ENCODE data around the gene AHI1. TPM values are rescaled to one million over a fixed set of nuclear protein-coding genes. Genes with fewer than 3 reads are reported as not detected.

Gene AHI1
- total RNA-seq, 1 experiment from 2014 or later, result 22.8 TPM

DNA sequence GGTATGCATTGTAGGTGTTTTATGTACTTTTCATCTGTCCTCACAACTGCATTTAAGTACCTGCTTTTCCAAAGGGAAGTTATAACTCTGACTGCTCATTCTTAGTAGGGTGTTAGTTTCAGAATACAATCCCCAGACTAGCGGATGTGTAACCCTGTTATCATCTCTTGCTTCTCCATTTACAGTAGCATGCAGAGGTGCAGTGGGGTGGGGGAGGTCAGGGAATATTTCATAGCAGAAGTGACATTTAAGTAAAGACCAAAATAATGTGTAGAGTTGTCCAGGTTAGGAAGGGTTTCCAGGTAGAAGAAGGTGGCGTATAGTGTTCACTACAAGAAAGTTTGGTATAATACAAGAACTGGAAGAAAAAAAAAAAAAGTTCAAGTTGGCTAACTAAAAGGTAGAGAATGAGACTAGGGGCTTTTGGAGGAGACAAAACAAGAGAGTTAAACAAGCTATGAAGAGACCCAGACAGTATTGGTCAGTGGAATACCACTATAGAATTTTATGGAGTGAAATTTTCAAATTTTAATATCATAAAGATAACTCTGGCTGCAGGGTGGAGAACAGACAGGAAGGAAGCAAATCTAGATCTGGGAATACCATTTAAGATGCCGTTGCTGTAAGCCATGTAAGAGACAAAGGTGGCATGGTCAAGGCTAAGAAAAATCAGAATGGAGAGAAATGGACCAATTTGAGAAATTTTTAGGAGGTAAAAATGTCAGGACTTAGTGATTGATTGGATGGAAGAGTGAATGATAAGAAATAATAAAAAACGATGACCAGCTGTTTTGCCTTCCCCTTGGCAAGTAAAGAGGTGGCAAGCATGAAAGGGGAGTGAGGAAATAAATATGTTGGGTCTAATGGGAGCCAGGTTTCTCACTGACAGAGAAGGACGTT, 2.2 kb upstream of the AHI1 start:
- no peak overlapping the region for H3K4me3 ChIP-seq (ENCODE audit: low read depth, low read length, poor library complexity, severe bottlenecking)
- no peak overlapping the region for H3K27ac ChIP-seq (ENCODE audit: low read depth, low read length, poor library complexity, severe bottlenecking)
- no peak for DNase-seq (ENCODE audit: low spot score)
- intact Hi-C loops (cut with micrococcal nuclease; ENCODE audit: unreplicated experiment), result no loop called here
- CTCF ChIA-PET, result no interaction called here
- no TSS peak for BruUV-seq (replicated peaks)
- POLR2A ChIA-PET (ENCODE audit: low non-redundant PET), result interaction anchor here (0.6 kb wide), 1 partner anchor 320 kb away, joined by 4 read pairs; no protein-coding TSS in a partner anchor
- no peaks in the 10 kb centered on the region for H3K27me3 ChIP-seq (replicated peaks; ENCODE audit: insufficient read depth, low read depth, low read length, poor library complexity)
- H3K9me3 ChIP-seq (ENCODE audit: low read depth, low read length, poor library complexity, severe bottlenecking), result no peaks in the 10 kb centered on the region
- no peak for TF ChIP-seq EZH2 (IDR thresholded peaks at IDR 0.05; ENCODE audit: borderline replicate concordance, low read depth, low read length, poor library complexity, severe bottlenecking)
- TF ChIP-seq, protein P1, sequence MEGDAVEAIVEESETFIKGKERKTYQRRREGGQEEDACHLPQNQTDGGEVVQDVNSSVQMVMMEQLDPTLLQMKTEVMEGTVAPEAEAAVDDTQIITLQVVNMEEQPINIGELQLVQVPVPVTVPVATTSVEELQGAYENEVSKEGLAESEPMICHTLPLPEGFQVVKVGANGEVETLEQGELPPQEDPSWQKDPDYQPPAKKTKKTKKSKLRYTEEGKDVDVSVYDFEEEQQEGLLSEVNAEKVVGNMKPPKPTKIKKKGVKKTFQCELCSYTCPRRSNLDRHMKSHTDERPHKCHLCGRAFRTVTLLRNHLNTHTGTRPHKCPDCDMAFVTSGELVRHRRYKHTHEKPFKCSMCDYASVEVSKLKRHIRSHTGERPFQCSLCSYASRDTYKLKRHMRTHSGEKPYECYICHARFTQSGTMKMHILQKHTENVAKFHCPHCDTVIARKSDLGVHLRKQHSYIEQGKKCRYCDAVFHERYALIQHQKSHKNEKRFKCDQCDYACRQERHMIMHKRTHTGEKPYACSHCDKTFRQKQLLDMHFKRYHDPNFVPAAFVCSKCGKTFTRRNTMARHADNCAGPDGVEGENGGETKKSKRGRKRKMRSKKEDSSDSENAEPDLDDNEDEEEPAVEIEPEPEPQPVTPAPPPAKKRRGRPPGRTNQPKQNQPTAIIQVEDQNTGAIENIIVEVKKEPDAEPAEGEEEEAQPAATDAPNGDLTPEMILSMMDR (conservative IDR thresholded peaks at IDR 0.05; ENCODE audit: low read depth, low read length), result no peak
- H3K36me3 ChIP-seq (ENCODE audit: insufficient read depth, low read length, poor library complexity, severe bottlenecking), result no peaks in the 10 kb centered on the region
- peaks cover 11% of the 10 kb centered on the region for H3K4me1 ChIP-seq (ENCODE audit: insufficient read depth, low read length, poor library complexity, severe bottlenecking)

DNA sequence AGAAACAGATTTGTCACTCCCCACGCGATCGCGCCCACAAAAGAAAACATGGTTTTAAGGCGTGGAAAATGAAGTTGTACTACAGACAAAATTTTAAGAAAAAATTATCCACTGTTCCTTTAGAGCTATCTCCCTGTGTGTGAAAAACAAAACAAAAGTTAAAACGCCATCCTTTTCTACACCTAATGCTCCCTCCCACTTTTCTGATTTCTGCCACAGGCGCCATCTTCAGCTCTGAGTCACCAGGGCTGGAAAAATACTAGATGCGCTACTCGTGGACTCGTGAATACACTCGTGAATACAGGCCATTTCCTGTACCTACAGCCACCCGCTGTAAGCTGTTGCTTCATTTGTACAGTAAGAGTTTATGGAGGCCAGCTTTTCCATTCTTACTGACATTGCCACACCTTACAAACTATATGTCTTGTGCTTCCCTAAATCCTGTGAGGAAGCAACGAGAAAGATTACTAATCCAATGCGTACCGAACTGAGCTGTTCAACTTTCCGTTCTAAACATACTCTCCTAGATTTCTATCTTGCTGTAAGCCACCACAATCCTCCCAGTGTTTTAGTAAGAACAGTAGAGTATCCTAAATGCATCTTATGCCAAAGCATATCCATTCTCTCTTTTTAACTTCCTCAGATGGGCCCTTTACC, 773 bp upstream of the AHI1 start:
- Histone ChIP-seq H3K36me3 (ENCODE audit: insufficient read depth, low read length, poor library complexity, severe bottlenecking) (no peaks in the 10 kb centered on the region), H3K4me3 (ENCODE audit: low read depth, low read length, poor library complexity, severe bottlenecking) (peak overlapping the region; percentile 82), H3K9me3 (ENCODE audit: low read depth, low read length, poor library complexity, severe bottlenecking) (no peaks in the 10 kb centered on the region), H3K27ac (ENCODE audit: low read depth, low read length, poor library complexity, severe bottlenecking) (peak overlapping the region; percentile 90), H3K27me3 (replicated peaks; ENCODE audit: insufficient read depth, low read depth, low read length, poor library complexity) (no peaks in the 10 kb centered on the region), H3K4me1 (ENCODE audit: insufficient read depth, low read length, poor library complexity, severe bottlenecking) (peaks cover 11% of the 10 kb centered on the region)
- DNase-seq (ENCODE audit: low spot score), result peak; percentile 83
- intact Hi-C loops (cut with micrococcal nuclease; ENCODE audit: unreplicated experiment), result no loop called here
- TF ChIP-seq, protein P1 (conservative IDR thresholded peaks at IDR 0.05; ENCODE audit: low read depth, low read length), result no peak
- no peak for TF ChIP-seq EZH2 (IDR thresholded peaks at IDR 0.05; ENCODE audit: borderline replicate concordance, low read depth, low read length, poor library complexity, severe bottlenecking)
- POLR2A ChIA-PET (ENCODE audit: low non-redundant PET), result no interaction called here
- CTCF ChIA-PET, result no interaction called here
- TSS peak; percentile 64 for BruUV-seq (replicated peaks)

DNA sequence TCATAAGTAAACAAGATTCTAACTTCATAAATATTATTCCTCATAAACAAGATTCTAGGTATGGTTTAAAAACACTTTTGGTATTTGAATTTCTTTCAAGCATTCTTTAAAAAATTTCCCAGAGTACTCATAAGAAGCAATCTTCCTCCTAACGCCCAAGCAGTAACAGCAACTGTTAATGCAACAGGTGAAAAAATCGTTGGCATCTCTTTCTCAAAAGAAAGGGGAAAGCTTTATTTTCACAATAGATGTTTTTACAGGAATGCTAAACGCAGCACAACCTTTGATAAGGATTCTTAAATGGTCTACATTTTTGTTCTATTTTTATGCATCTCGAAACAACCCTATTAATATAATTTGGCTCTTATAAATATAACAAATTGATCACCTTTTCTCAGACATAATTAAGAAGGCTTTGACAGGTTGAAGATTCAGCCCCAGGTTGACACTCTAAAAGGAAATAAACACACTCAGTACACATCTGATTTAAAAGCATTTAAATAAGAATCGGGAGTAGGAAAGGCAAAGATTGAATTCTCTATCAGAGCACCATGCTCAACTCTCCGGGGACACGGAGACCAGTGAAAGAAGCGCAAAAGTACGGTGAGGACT, 634 bp downstream of the AHI1 start:
- TSS peak; percentile 57 for BruUV-seq (replicated peaks)
- peak overlapping the region; percentile 90 for H3K27ac ChIP-seq (ENCODE audit: low read depth, low read length, poor library complexity, severe bottlenecking)
- H3K4me3 ChIP-seq (ENCODE audit: low read depth, low read length, poor library complexity, severe bottlenecking), result peak overlapping the region; percentile 82
- TF ChIP-seq, protein P1 (conservative IDR thresholded peaks at IDR 0.05; ENCODE audit: low read depth, low read length), result no peak
- no peak for TF ChIP-seq EZH2 (IDR thresholded peaks at IDR 0.05; ENCODE audit: borderline replicate concordance, low read depth, low read length, poor library complexity, severe bottlenecking)
- CTCF ChIA-PET, result no interaction called here
- no peaks in the 10 kb centered on the region for H3K36me3 ChIP-seq (ENCODE audit: insufficient read depth, low read length, poor library complexity, severe bottlenecking)
- DNase-seq (ENCODE audit: low spot score), result peak; percentile 3
- POLR2A ChIA-PET (ENCODE audit: low non-redundant PET), result no interaction called here
- intact Hi-C loops (cut with micrococcal nuclease; ENCODE audit: unreplicated experiment), result no loop called here
- H3K4me1 ChIP-seq (ENCODE audit: insufficient read depth, low read length, poor library complexity, severe bottlenecking), result peaks cover 11% of the 10 kb centered on the region
- H3K9me3 ChIP-seq (ENCODE audit: low read depth, low read length, poor library complexity, severe bottlenecking), result no peaks in the 10 kb centered on the region
- no peaks in the 10 kb centered on the region for H3K27me3 ChIP-seq (replicated peaks; ENCODE audit: insufficient read depth, low read depth, low read length, poor library complexity)
